Panc1 (cell line): ENCODE results near the gene CHPT1. TPM values are rescaled to one million over a fixed set of nuclear protein-coding genes. Genes with fewer than 3 reads are reported as not detected.

ENCODE experiments used
- ATAC-seq: fragments of 200-7000 bp; cut with Tn5 transposase; 2 replicates; pipeline ENCODE4 v1.9.1; 2020; ENCODE audit warnings: mild to moderate bottlenecking, moderate library complexity
- BruUV-seq: library from RNA; stranded (reverse); fragments of 400-500 nt; replicated peaks from 2 replicates; lab custom pipeline; 2021; lab: Mats Ljungman, UMichigan
- CTCF ChIA-PET: fragments of 300-600 bp; sonication (Branson Sonifier 250); formaldehyde crosslinking; loops from one replicate; lab custom pipeline; 2022; ENCODE audit warnings: antibody characterized with exemption; lab: Charles Lee
- POLR2A ChIA-PET: fragments of 300-600 bp; sonication (Branson Sonifier 250); formaldehyde crosslinking; loops from one replicate; lab custom pipeline; 2022; ENCODE audit warnings: antibody characterized with exemption; lab: Charles Lee
- DNase-seq: peaks from one replicate; pipeline ENCODE4 v3.0.0-alpha.2; 2010; ENCODE audit warnings: low read depth, low spot score
- H3K27ac ChIP-seq: 2 replicates; pipeline ENCODE4 v1.5.1; 2011; ENCODE audit warnings: mild to moderate bottlenecking, low read length, inconsistent platforms
- H3K27me3 ChIP-seq: fragments of 200-500 bp; sonication (Bioruptor generic); 2 replicates; pipeline ENCODE4 v1.6.0; 2014; ENCODE audit warnings: low read length, inconsistent platforms; ENCODE audit not compliant: control insufficient read depth, insufficient read depth
- H3K36me3 ChIP-seq: fragments of 200-500 bp; sonication (Bioruptor generic); 2 replicates; pipeline ENCODE4 v1.5.1; 2014; ENCODE audit warnings: inconsistent platforms, mild to moderate bottlenecking, low read length, moderate library complexity; ENCODE audit not compliant: control insufficient read depth, insufficient read depth
- H3K4me1 ChIP-seq: 2 replicates; pipeline ENCODE4 v1.5.1; 2011; ENCODE audit warnings: inconsistent platforms, mild to moderate bottlenecking, low read length, moderate library complexity; ENCODE audit not compliant: control insufficient read depth, insufficient read depth
- H3K4me3 ChIP-seq, 2 experiments: 2 replicates each; pipeline ENCODE4 v1.5.1; 2011 to 2012; ENCODE audit warnings: low read depth in 2 of 2, low read length in 2 of 2, mild to moderate bottlenecking in 2 of 2, inconsistent platforms in 1 of 2, moderate library complexity in 1 of 2
- H3K9me3 ChIP-seq: fragments of 200-500 bp; sonication (Bioruptor generic); 2 replicates; pipeline ENCODE4 v1.5.1; 2014; ENCODE audit warnings: low read depth, mild to moderate bottlenecking, inconsistent platforms, low read length, moderate library complexity; ENCODE audit not compliant: control insufficient read depth, insufficient read depth
- CTCF ChIP-seq: fragments of 450-650 bp; IDR thresholded peaks from 2 replicates; pipeline ENCODE4 v1.5.1; 2017; ENCODE audit warnings: mild to moderate bottlenecking
- POLR2AphosphoS5 ChIP-seq: IDR thresholded peaks from 2 replicates; pipeline ENCODE4 v1.6.1; 2012; ENCODE audit warnings: mild to moderate bottlenecking, low read depth, low read length, moderate library complexity
- REST ChIP-seq, 2 experiments: IDR thresholded peaks; 2 replicates each; pipeline ENCODE4 v1.6.1; 2011 to 2012; ENCODE audit warnings: low read depth in 2 of 2, control low read depth in 1 of 2, low read length in 1 of 2, mild to moderate bottlenecking in 1 of 2, moderate library complexity in 1 of 2; ENCODE audit not compliant: insufficient read depth in 1 of 2
- SIN3A ChIP-seq: IDR thresholded peaks from 2 replicates; pipeline ENCODE4 v1.6.1; 2012; ENCODE audit warnings: low read depth, mild to moderate bottlenecking, low read length, moderate library complexity, borderline replicate concordance; ENCODE audit not compliant: insufficient read depth
- TCF7L2 ChIP-seq: IDR thresholded peaks from 2 replicates; pipeline ENCODE4 v1.6.1; 2011; ENCODE audit warnings: mild to moderate bottlenecking, low read depth, low read length, inconsistent platforms
- in situ Hi-C: cut with HindIII; loops from 2 replicates; pipeline ENCODE4 v1.10.0; 2016; ENCODE audit warnings: low sequenced_read_pairs, low pct_unique_long_range_greater_than_20kb
- intact Hi-C: fragments of 100-400 bp; cut with micrococcal nuclease; formaldehyde crosslinking; loops from one replicate; pipeline ENCODE4 v1.10.0; 2022; ENCODE audit not compliant: unreplicated experiment
- total RNA-seq: library from RNA; stranded (reverse); gene quantifications from one replicate; pipeline ENCODE4 v1.2.1, GENCODE V29; 2021; ENCODE audit not compliant: unreplicated experiment

Gene CHPT1
- total RNA-seq, 1 experiment from 2014 or later, result 78.3 TPM

- CTCF ChIA-PET, result no interaction called here
- Histone ChIP-seq H3K27me3 (no peaks in the 10 kb centered on the region), H3K4me3 (no peak overlapping the region), H3K9me3 (no peaks in the 10 kb centered on the region), H3K36me3 (no peaks in the 10 kb centered on the region; the same call in 1 of the 2 replicates), H3K4me1 (no peaks in the 10 kb centered on the region), H3K27ac (no peak overlapping the region)
- ATAC-seq (peak; percentile 38; the same call in 1 of the 2 replicates), DNase-seq (no peak)
- BruUV-seq, result no TSS peak
- POLR2A ChIA-PET, result no interaction called here
- in situ Hi-C loops, result no loop called here
- intact Hi-C loops, result no loop called here
- TF ChIP-seq REST (IDR thresholded peaks at IDR 0.05; ENCODE audit: insufficient read depth in 1 of 2, low read depth in 2 of 2, low read length in 1 of 2), result no peak
- no peak for TF ChIP-seq CTCF
- TF ChIP-seq SIN3A, result no peak
- no peak for TF ChIP-seq POLR2AphosphoS5
- no peak for TF ChIP-seq TCF7L2
Observed at GRCh38 chr12:101743724-101744472, 46.5 kb downstream of the CHPT1 start.

- ATAC-seq, result no peak
- no peak overlapping the region for H3K27ac ChIP-seq
- CTCF ChIA-PET, result interaction anchor here (0.5 kb wide), 1 partner anchor 93 kb away, joined by 3 read pairs; no protein-coding TSS in a partner anchor
- no peaks in the 10 kb centered on the region for H3K9me3 ChIP-seq
- POLR2A ChIA-PET, result no interaction called here
- no peaks in the 10 kb centered on the region for H3K4me1 ChIP-seq
- no peaks in the 10 kb centered on the region; the same call in 1 of the 2 replicates for H3K36me3 ChIP-seq
- TF ChIP-seq POLR2AphosphoS5, result no peak
- TF ChIP-seq TCF7L2, result no peak
- TF ChIP-seq SIN3A, result no peak
- TF ChIP-seq REST (IDR thresholded peaks at IDR 0.05; ENCODE audit: insufficient read depth in 1 of 2, low read depth in 2 of 2, low read length in 1 of 2), result no peak
- no peak for TF ChIP-seq CTCF
- no peak overlapping the region for H3K4me3 ChIP-seq
- no peak for DNase-seq
- in situ Hi-C loops (no loop called here), intact Hi-C loops (no loop called here)
- BruUV-seq, result no TSS peak
- H3K27me3 ChIP-seq, result no peaks in the 10 kb centered on the region
Observed at GRCh38 chr12:101745481-101745880, 48.0 kb downstream of the CHPT1 start.
